ENCODE data around the gene CST9L.
"Not testable (repeated sequence)": the region's sequence is repeated elsewhere in the genome, so short reads cannot be mapped to it uniquely, and the experiment has no call there.

Gene CST9L

DNA sequence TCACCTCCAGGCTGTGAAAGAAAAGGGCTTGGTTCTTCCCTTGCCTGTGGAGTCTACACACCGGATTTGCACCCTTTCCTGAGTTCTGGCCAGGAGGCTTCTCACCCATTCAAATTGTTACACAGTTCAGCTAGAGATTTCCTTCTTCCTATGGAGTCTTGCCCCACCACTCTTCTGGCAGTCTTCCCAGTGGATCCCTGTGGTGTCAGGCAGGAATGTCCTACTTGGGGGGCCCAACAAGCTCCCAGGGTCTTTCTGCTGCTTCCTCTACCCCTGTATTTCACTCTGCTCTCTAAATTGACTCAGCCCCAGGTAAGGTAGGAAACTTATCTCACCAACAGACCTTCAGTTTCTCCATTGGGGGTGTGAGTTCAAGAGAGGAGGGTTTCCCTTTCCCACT lies 14.0 kb upstream of the CST9L start:
- H3K4me2 ChIP-seq, result no peak overlapping the region
- no peaks in the 10 kb centered on the region for H3K36me3 ChIP-seq (ENCODE audit: insufficient read depth)
- TF ChIP-seq, protein P1, sequence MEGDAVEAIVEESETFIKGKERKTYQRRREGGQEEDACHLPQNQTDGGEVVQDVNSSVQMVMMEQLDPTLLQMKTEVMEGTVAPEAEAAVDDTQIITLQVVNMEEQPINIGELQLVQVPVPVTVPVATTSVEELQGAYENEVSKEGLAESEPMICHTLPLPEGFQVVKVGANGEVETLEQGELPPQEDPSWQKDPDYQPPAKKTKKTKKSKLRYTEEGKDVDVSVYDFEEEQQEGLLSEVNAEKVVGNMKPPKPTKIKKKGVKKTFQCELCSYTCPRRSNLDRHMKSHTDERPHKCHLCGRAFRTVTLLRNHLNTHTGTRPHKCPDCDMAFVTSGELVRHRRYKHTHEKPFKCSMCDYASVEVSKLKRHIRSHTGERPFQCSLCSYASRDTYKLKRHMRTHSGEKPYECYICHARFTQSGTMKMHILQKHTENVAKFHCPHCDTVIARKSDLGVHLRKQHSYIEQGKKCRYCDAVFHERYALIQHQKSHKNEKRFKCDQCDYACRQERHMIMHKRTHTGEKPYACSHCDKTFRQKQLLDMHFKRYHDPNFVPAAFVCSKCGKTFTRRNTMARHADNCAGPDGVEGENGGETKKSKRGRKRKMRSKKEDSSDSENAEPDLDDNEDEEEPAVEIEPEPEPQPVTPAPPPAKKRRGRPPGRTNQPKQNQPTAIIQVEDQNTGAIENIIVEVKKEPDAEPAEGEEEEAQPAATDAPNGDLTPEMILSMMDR (conservative IDR thresholded peaks at IDR 0.05; ENCODE audit: low read depth, low read length), result no peak
- H3K4me1 ChIP-seq (ENCODE audit: low read depth, poor library complexity, severe bottlenecking), result no peaks in the 10 kb centered on the region
- H4K20me1 ChIP-seq (ENCODE audit: insufficient read depth), result no peaks in the 10 kb centered on the region
- H3K4me3 ChIP-seq (IDR thresholded peaks at IDR 0.05; ENCODE audit: insufficient read depth, low read depth, low read length), result no peak overlapping the region
- no peak overlapping the region for H2AFZ ChIP-seq (ENCODE audit: low read depth)
- no peak overlapping the region for H3K27ac ChIP-seq
- no peaks in the 10 kb centered on the region for H3K79me2 ChIP-seq (ENCODE audit: insufficient read depth, low read depth)
- H3K27me3 ChIP-seq (ENCODE audit: insufficient read depth, low read depth), result no peaks in the 10 kb centered on the region
- no peak overlapping the region for H3K9ac ChIP-seq

GRCh38 chr20:23581833-23582232 lies 13.5 kb upstream of the CST9L start:
- not testable (repeated sequence) for H3K4me2 ChIP-seq; H3K4me3 ChIP-seq (IDR thresholded peaks at IDR 0.05; ENCODE audit: insufficient read depth, low read depth, low read length); H2AFZ ChIP-seq (ENCODE audit: low read depth); H4K20me1 ChIP-seq (ENCODE audit: insufficient read depth); H3K36me3 ChIP-seq (ENCODE audit: insufficient read depth); H3K27me3 ChIP-seq (ENCODE audit: insufficient read depth, low read depth); H3K27ac ChIP-seq; H3K4me1 ChIP-seq (ENCODE audit: low read depth, poor library complexity, severe bottlenecking); H3K9ac ChIP-seq; H3K79me2 ChIP-seq (ENCODE audit: insufficient read depth, low read depth)

DNA sequence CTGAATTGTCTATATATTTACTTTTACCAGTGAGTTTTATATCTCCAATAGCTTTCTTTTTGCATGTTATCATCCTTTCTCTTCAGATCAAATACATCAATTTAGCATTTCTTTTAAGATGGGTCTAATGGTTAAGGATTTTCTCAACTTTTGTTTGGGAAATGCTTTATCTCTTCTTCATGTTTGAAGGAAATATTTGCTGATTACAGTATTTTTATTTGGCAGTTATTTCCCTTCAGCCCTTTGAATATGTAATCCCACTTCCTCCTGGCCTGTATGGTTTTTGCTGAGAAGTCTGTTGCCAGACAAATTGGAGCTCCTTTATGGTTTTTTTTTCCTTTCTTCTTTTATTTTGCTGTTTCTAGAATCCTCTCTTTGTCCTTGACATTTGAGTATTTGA lies 6.7 kb upstream of the CST9L start:
- TF ChIP-seq, protein P1 (conservative IDR thresholded peaks at IDR 0.05; ENCODE audit: low read depth, low read length), result no peak
- Histone ChIP-seq H3K36me3 (ENCODE audit: insufficient read depth) (no peaks in the 10 kb centered on the region), H3K9ac (no peak overlapping the region), H4K20me1 (ENCODE audit: insufficient read depth) (no peaks in the 10 kb centered on the region), H3K4me1 (ENCODE audit: low read depth, poor library complexity, severe bottlenecking) (no peaks in the 10 kb centered on the region), H3K27ac (no peak overlapping the region), H3K27me3 (ENCODE audit: insufficient read depth, low read depth) (no peaks in the 10 kb centered on the region), H3K4me2 (no peak overlapping the region), H2AFZ (ENCODE audit: low read depth) (no peak overlapping the region), H3K4me3 (IDR thresholded peaks at IDR 0.05; ENCODE audit: insufficient read depth, low read depth, low read length) (no peak overlapping the region), H3K79me2 (ENCODE audit: insufficient read depth, low read depth) (no peaks in the 10 kb centered on the region)

GRCh38 chr20:23570178-23570760 lies 2.0 kb upstream of the CST9L start:
- Histone ChIP-seq H4K20me1 (ENCODE audit: insufficient read depth) (no peaks in the 10 kb centered on the region), H3K79me2 (ENCODE audit: insufficient read depth, low read depth) (no peaks in the 10 kb centered on the region), H3K9ac (no peak overlapping the region), H3K36me3 (ENCODE audit: insufficient read depth) (no peaks in the 10 kb centered on the region), H3K27me3 (ENCODE audit: insufficient read depth, low read depth) (no peaks in the 10 kb centered on the region), H3K4me1 (ENCODE audit: low read depth, poor library complexity, severe bottlenecking) (no peaks in the 10 kb centered on the region), H3K4me2 (no peak overlapping the region), H2AFZ (ENCODE audit: low read depth) (no peak overlapping the region), H3K4me3 (IDR thresholded peaks at IDR 0.05; ENCODE audit: insufficient read depth, low read depth, low read length) (no peak overlapping the region), H3K27ac (no peak overlapping the region)
- TF ChIP-seq, protein P1 (conservative IDR thresholded peaks at IDR 0.05; ENCODE audit: low read depth, low read length), result no peak

GRCh38 chr20:23569570-23569969 lies 1.3 kb upstream of the CST9L start:
- H3K9ac ChIP-seq, result no peak overlapping the region
- H3K79me2 ChIP-seq (ENCODE audit: insufficient read depth, low read depth), result no peaks in the 10 kb centered on the region
- H3K4me1 ChIP-seq (ENCODE audit: low read depth, poor library complexity, severe bottlenecking), result no peaks in the 10 kb centered on the region
- H3K4me3 ChIP-seq (IDR thresholded peaks at IDR 0.05; ENCODE audit: insufficient read depth, low read depth, low read length), result no peak overlapping the region
- H3K36me3 ChIP-seq (ENCODE audit: insufficient read depth), result no peaks in the 10 kb centered on the region
- H3K4me2 ChIP-seq, result no peak overlapping the region
- TF ChIP-seq, protein P1 (conservative IDR thresholded peaks at IDR 0.05; ENCODE audit: low read depth, low read length), result no peak
- no peak overlapping the region for H2AFZ ChIP-seq (ENCODE audit: low read depth)
- no peaks in the 10 kb centered on the region for H4K20me1 ChIP-seq (ENCODE audit: insufficient read depth)
- H3K27ac ChIP-seq, result no peak overlapping the region
- H3K27me3 ChIP-seq (ENCODE audit: insufficient read depth, low read depth), result no peaks in the 10 kb centered on the region

Data from KMS-11 (cell line).